GM21528 (cell line): ENCODE results near the gene ITGA8.
"Not testable (repeated sequence)": the region's sequence is repeated elsewhere in the genome, so short reads cannot be mapped to it uniquely, and the experiment has no call there.

Source experiments
- ATAC-seq: cut with Tn5 transposase; IDR thresholded peaks from one replicate; pipeline ENCODE4 v1.9.1; 2021; ENCODE audit warnings: mild to moderate bottlenecking, moderate library complexity; ENCODE audit not compliant: unreplicated experiment, low FRiP score

ITGA8 gene

DNA sequence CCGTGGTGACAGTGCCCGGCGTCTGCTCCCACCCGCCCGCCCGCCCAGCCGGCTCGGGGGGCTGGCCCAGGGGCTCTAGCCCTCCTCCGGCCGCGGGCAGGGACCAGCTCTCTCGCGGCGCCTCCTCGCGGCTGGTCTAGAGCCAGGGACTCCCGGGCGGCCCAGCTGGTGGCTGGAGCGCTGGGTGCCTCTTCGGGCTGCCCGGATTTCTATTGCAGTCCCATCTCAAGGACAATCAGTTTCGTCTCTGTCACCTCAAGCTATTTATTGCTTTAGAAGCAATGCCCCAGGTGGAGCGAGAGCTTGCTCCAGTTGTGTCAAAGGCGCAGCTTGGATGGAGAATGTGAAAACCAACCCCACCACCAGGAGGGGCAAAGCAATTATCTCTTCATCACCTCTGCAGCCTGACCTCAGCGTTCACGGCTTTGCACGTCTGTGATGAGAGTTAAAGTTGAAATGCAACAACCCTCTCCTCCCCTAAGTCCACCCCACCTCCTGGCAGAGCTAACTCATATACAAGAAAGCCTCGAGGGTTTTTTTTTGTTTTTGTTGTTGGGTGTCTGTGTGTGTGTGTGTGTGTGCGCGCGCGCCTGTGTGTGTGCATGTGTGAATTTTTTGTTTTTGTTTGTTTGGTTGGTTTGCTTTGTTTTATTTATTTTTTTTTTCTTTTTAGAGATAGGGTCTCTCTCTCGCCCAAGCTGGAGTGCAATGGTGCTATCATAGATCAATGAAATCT is at the start of gene ITGA8:
ITGA8 (minus strand) TSS at position 24 of the 736 bp plus-strand sequence. CDS start 151 bp downstream, outside the sequence.
- no peak for ATAC-seq

DNA sequence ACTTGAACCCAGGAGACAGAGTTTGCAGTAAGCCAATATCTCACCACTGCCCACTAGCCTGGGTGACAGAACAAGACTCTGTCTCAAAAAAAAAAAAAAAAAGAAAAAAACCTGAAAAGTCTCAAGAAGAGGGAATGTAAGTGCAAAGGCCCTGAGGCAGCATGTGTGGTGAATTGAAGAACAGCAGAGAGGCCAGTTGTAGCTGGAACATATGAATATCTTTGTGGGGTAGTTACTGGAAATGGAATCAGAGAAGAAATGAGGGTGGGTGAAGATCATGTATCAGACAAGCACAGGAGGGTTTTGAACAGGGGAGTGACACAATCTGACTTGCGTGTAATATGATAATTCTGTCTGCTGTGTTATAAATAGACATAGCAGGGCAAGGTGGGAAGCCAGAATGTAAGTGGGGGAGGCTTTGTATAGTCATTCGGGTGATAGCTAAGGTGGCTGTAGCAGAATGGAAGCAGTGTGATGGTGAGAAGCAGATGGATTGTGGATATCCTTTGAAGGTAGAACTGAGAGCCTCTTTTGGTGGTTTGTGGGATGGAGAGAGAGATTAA is 45.3 kb upstream of the ITGA8 start:
- no peak for ATAC-seq

GRCh38 chr10:15763006-15763405 is 43.3 kb upstream of the ITGA8 start:
- no peak for ATAC-seq

- not testable (repeated sequence) for ATAC-seq
Observed at GRCh38 chr10:15762239-15762638, 42.5 kb upstream of the ITGA8 start.

DNA sequence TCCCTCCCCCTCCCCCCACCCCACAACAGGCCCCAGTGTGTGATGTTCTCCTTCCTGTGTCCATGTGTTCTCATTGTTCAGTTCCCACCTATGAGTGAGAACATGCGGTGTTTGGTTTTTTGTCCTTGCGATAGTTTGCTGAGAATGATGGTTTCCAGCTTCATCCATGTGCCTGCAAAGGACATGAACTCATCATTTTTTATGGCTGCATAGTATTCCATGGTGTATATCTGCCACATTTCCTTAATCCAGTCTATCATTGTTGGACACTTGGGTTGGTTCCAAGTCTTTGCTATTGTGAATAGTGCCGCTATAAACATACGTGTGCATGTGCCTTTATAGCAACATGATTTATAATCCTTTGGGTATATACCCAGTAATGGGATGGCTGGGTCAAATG is 41.5 kb upstream of the ITGA8 start:
- ATAC-seq: not testable (repeated sequence)

- ATAC-seq: no peak
Observed at GRCh38 chr10:15760681-15761080, 41.0 kb upstream of the ITGA8 start.

DNA sequence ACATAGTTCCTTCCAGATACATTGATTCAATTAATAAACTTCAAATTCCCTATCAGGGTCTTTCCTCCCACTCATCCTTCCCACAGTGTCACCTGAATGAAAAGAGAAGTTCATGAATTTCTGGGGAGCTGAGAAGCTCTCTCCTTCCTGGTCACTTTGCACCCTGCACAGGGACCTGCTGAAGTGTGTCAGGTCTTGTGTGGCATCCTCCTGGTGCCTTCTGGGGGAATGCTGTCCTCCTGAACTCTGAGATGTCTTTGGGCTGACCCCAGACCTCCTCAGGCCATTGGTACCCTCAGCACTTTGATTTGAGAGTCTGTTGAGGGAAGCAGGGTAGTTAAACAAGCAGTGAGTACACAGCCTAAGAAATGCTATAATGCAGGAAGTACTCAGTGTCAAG is 39.5 kb upstream of the ITGA8 start:
- ATAC-seq: no peak

DNA sequence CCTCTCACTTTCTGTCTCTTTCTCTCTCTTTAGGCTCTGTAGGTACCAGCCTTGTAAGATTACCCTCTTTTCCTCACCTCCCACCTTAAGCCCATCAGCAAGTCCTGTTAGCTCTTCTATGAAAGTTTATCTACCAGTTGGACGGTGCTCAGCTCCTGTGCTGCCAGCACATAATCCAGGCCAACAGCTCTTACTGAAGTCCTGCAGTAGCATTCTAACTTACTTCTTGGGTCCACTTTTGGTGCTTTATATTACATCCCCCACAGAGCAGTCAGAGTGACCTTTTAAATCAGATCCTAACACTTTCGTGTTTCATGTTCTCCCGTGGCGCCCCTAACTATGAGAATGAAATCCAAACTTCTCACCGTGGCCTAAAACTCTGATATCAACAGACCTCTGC is 38.9 kb upstream of the ITGA8 start:
- ATAC-seq: no peak

DNA sequence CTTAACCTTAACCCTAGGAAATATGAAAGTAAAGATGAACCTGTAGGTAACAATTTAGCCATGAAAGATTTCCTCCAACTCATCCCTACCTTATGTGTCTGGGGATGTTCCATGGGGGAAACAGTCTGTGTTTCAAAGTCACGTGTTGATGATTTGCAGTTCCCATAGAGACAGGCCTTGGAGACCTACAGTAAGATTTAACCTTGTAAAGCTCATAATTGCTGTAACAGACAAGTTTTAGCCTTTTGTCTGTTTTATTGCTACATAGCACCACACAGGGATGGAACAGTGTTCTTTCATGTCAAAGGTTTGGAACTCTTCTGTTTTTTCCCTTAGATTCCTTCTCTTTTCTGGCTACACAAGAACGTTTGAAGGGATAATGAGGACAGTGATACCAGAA is 35.2 kb upstream of the ITGA8 start:
- no peak for ATAC-seq

GRCh38 chr10:15751046-15751445 is 31.3 kb upstream of the ITGA8 start:
- no peak for ATAC-seq

DNA sequence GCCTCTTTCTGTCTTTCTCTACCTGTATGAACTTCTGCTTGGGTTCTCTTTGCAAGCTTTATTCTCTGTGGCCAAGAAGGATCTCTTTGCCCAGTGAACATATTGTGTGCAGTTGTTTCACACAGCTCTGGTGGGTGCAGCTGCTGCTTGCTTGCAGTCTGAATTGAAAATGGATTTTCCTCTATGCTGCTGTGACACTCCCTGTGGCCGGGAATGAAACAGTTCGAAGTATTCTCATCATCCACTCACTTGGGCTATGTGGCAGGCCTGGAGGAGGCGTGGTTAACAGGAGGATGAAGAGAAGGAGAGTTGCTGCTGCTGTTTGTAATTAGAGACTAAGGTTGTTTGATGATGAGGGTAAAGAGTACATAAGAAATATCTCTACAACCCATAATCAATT is 28.4 kb upstream of the ITGA8 start:
- ATAC-seq: no peak

GRCh38 chr10:15747632-15748031 is 27.9 kb upstream of the ITGA8 start:
- no peak for ATAC-seq

- ATAC-seq: no peak
Observed at GRCh38 chr10:15745751-15746150, 26.0 kb upstream of the ITGA8 start.

DNA sequence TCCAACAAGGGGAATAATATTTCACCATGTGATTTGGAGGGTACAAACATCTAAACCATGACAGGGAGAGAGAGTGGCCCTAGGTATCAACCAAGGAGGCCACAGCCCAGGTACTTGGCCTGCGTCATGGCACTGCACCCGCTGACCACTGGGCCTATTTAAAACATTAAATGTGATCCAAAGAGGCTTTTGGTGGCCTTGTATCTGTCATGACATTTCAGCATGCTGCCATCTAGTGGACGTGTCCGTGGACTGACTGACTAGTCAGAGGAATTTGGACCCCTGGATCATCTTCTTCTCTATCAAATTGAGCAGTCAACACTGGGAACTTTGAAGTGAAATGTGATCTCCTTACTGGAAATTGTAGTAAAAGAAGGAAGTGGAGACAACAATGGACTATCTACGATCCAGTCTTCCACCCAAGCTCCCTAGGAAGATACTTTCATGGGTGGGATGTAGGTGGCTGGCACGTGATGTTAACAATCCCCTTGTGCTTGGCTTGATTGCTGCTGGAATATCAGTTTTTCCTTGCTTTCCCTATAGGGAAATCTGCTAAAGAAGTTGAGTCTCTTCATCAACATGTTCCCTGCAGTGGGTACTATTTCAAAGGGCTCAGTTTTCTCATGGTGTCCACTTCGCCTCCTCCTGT is 24.6 kb upstream of the ITGA8 start:
- ATAC-seq: no peak

GRCh38 chr10:15743443-15743842 is 23.7 kb upstream of the ITGA8 start:
- ATAC-seq: no peak

DNA sequence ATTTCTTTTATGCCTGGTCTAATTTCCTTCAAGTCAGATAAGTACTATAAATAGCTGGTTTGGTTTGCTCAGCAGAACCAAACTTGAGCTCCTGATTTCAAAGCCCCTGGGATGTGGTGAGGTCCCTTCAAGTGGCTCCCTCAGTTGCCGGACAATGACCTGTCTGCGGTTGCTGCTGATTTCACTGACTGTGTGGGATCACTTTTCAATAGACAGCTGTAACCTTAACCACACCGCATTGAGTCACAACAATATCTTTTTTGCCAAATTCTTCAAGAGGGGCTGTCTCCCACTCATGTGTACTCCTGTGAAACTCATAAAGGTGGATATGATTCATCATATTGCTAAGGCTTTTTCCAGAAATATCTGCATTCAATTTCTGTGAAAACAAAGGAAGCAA is 23.1 kb upstream of the ITGA8 start:
- no peak for ATAC-seq

GRCh38 chr10:15742102-15742501 is 22.4 kb upstream of the ITGA8 start:
- ATAC-seq: no peak

- no peak for ATAC-seq
Observed at GRCh38 chr10:15741581-15741980, 21.9 kb upstream of the ITGA8 start.

GRCh38 chr10:15740261-15740660 is 20.5 kb upstream of the ITGA8 start:
- no peak for ATAC-seq

- no peak for ATAC-seq
Observed at GRCh38 chr10:15739254-15739970, 19.7 kb upstream of the ITGA8 start.

GRCh38 chr10:15738270-15738925 is 18.7 kb upstream of the ITGA8 start:
- ATAC-seq: no peak
